ENCODE measurements around the gene ELP2.
"Not testable (repeated sequence)": the region's sequence is repeated elsewhere in the genome, so short reads cannot be mapped to it uniquely, and the experiment has no call there.

ELP2 gene

DNA sequence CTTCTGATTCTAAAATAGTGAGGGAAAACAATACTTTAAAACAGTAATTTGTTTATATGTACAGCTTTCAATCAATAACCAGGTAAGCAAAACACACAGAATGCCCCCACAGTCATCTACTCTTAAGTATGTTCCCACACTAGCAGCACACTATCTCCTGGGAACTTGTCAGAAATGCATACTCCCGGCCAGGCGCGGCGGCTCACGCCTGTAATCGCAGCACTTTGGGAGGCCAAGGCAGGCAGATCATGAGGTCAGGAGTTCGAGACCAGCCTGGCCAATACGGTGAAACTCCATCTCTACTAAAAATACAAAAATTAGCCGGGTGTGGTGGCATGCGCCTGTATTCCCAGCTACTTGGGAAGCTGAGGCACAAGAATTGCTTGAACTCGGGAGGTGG is 12.9 kb upstream of the ELP2 start:
- DNase-seq (ENCODE audit: low read depth, low spot score) = not testable (repeated sequence)

DNA sequence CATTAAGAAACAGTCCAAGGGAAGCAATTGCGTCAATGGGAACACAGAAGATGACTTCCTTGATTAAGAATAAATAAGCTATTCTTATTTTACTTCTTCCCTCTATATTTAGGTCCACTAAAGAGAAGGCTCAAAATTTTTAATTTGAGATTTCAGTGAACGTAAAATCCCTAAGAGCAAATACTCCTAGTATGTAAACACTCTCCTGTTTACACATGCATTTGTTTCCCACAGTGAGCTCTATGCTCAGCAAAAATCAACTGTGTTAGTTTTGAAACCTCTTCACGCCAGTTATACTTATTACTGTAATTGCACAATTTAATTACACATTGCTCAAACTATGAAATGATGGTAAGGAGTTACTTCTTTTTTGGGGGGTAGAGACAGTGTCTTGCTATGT is 9.4 kb upstream of the ELP2 start:
- no peak for DNase-seq (ENCODE audit: low read depth, low spot score)
- H3K4me3 ChIP-seq (ENCODE audit: low read length) = no peak overlapping the region

More for the DNA sequence above, 12.9 kb upstream of the ELP2 start:
- not testable (repeated sequence) for H3K4me3 ChIP-seq (ENCODE audit: low read length)

- no peak overlapping the region for H3K4me3 ChIP-seq (ENCODE audit: low read length)
- DNase-seq (ENCODE audit: low read depth, low spot score) = no peak
These were observed 4.9 kb upstream of the ELP2 start for GRCh38 chr18:36124841-36125240.

GRCh38 chr18:36126668-36127067 is 3.0 kb upstream of the ELP2 start:
- H3K4me3 ChIP-seq (ENCODE audit: low read length) = no peak overlapping the region
- DNase-seq (ENCODE audit: low read depth, low spot score) = no peak

DNA sequence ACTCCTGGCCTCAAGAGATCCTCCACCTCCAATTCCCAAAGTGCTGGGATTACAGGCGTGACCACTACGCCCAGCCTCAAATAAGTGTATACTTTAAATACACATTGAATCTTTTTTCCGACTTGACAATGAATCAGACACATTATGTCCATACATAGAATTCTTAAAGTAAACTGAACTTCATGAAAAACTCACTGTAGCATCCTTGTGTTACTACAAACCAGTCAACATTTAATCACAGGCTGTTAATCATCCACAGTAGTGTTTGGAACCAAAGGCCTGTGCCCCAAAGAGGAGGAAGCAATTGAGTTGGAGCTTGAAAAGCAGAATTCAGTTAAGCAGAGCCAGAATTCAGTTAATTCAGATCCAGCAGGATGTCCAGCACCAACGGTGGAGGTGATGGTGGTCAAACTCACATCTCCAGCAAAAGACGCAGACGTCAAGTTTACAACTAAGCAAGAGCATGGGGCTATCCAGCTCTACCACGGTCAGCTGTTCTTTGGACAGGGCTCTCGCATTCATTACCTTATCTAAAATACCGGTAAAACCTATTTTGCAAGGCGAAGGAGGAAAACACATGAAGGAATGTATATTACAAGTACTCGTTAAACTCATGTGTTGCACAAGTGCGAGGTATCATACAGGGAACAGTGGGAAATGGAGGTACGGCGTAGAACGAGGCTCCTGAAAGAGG is 1.7 kb upstream of the ELP2 start:
- H3K4me3 ChIP-seq (ENCODE audit: low read length) = peak overlapping the region; percentile 99
- DNase-seq (ENCODE audit: low read depth, low spot score) = no peak

- DNase-seq (ENCODE audit: low read depth, low spot score) = no peak
- H3K4me3 ChIP-seq (ENCODE audit: low read length) = peak overlapping the region; percentile 99
These were observed 1.2 kb upstream of the ELP2 start for GRCh38 chr18:36128530-36128870.

DNA sequence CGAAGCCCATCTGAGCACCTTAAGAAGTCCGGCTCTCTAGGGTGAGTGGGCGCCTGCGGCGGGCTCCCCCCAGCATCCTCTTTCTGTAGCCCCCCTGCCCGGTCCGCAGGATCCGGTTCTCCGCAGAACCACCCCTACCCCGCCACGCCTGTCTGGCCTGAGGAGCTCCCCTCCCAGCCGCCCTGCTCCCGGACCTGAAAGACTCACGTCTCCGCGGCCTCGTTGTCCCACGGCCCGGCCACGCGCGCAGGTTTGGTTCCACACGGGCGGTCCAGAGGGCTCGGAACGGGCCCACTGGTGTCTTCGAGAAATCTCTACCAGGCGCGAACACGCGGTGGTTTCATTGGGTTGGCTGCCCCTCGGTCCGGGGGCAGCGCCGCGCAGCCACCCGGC is 796 bp upstream of the ELP2 start:
- DNase-seq (ENCODE audit: low read depth, low spot score) = no peak
- H3K4me3 ChIP-seq (ENCODE audit: low read length) = peak overlapping the region; percentile 99

DNA sequence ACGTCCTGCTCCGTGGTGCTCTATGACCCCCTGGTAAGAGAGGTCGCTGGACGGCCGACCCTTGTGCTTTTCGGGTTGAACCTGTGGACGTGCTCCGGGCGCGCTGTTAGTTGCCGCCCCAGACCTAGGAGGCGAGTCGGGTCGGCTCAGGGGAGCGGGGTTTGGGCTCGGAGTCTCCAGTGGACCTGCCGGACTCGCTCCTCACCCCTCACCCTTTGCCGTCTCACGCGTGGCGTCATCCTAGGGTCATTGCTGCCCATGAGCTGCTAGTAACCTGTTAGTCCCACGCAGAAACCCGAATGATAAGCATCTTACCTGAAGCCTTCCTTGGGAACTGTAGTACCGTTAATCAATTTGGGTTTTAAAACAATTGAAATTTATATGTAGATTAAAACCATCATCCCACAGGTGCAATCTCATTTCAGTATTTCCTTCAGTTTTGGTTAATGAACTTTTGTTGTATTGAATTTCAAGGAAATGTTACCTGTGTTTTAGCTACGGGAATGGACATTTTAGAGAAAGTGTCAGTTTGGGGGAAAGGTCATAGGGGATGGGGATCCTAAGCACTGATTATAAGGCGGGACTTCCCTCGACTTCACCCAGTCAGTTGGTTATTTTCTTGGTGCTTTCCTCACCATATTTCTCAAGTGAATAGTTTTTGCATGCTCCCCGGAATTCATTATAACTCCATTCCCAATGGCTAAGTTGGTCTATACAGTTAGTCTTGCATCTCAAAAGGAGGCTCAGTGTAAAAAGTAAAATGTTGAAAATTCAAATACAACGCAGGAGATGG is 536 bp downstream of the ELP2 start:
- DNase-seq (ENCODE audit: low read depth, low spot score) = no peak
- H3K4me3 ChIP-seq (ENCODE audit: low read length) = peak overlapping the region; percentile 99

DNA sequence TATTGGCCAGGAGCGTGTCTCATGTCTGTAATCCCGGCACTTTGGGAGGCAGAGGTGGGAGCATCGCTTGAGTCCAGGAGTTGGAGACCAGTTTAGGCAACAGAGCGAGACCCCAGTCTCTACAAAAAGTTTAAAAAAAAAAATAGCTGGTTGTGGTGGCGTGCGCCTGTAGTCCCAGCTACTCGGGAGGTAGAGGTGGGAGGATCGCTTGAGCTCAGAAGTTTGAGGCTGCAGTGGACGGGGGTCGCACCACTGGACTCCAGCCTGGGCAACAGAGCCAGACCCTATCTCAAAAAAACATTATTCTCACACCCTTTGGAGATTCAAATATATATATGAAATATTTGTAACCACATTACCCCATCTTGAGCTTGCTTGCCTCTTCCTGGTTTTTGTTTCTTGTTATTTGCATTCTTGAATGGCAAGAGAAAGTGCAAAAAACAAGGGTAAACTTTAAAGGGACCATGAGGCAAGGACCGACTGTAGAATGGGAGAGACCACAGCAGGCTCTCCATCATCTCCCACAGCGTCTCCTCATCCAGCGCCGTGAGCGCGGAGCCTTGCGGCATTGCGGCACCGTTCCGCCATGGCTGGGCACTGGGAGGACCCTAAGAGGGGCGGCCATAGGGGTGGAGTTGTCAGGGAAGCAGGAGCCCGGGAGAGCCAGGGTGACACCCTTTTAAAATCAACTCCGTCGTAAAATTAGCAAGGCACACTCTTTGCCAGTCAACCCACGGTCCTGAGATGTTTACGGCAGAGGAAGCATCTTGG is 1.4 kb downstream of the ELP2 start:
- no peak for DNase-seq (ENCODE audit: low read depth, low spot score)
- peak overlapping the region; percentile 99 for H3K4me3 ChIP-seq (ENCODE audit: low read length)

- no peak overlapping the region for H3K4me3 ChIP-seq (ENCODE audit: low read length)
- no peak for DNase-seq (ENCODE audit: low read depth, low spot score)
These were observed 2.2 kb downstream of the ELP2 start for GRCh38 chr18:36131692-36132483.

- peak; percentile 52 for DNase-seq (ENCODE audit: low read depth, low spot score)
- no peak overlapping the region for H3K4me3 ChIP-seq (ENCODE audit: low read length)
These were observed 3.1 kb downstream of the ELP2 start for GRCh38 chr18:36132756-36133155.

- DNase-seq (ENCODE audit: low read depth, low spot score) = no peak
- no peak overlapping the region for H3K4me3 ChIP-seq (ENCODE audit: low read length)
These were observed 5.6 kb downstream of the ELP2 start for GRCh38 chr18:36135264-36135663.

GRCh38 chr18:36139245-36139644 is 9.5 kb downstream of the ELP2 start:
- H3K4me3 ChIP-seq (ENCODE audit: low read length) = no peak overlapping the region
- DNase-seq (ENCODE audit: low read depth, low spot score) = no peak

- no peak overlapping the region for H3K4me3 ChIP-seq (ENCODE audit: low read length)
- DNase-seq (ENCODE audit: low read depth, low spot score) = no peak
These were observed 11.9 kb downstream of the ELP2 start for GRCh38 chr18:36141576-36141975.

DNA sequence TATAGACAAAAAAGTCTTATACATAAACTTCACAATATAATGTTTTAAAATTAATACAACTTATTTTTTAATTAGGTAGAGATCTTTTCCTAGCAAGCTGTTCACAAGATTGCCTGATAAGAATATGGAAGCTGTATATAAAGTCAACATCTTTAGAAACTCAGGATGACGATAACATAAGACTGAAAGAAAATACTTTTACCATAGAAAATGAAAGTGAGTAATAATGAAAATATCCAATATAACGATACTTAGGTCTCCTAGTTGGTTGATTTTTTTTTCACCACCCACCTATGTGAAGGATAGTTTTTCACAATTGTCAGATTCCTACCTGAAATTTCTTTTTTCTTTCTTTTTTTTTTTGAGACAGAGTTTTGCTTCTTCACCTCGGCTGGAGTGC is 13.1 kb downstream of the ELP2 start:
- DNase-seq (ENCODE audit: low read depth, low spot score) = no peak
- H3K4me3 ChIP-seq (ENCODE audit: low read length) = no peak overlapping the region

DNA sequence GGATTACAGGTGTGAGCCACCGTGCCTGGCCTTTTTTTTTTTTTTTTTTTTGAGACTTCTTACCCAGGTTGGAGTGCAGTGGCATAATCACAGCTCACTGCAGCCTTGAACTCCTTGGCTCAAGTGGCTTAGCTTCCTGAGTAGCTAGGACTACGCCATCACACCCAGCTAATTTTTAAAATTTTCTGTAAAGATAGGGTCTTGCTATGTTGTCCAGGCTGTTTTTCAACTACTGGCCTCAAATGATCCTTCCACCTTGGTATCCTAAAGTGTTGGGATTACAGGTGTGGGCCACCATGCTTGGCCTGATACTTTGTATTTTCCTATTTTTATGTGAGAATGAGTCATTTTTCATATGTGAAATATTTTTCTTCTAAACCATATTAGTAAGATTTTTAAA is 13.7 kb downstream of the ELP2 start:
- DNase-seq (ENCODE audit: low read depth, low spot score) = no peak

DNA sequence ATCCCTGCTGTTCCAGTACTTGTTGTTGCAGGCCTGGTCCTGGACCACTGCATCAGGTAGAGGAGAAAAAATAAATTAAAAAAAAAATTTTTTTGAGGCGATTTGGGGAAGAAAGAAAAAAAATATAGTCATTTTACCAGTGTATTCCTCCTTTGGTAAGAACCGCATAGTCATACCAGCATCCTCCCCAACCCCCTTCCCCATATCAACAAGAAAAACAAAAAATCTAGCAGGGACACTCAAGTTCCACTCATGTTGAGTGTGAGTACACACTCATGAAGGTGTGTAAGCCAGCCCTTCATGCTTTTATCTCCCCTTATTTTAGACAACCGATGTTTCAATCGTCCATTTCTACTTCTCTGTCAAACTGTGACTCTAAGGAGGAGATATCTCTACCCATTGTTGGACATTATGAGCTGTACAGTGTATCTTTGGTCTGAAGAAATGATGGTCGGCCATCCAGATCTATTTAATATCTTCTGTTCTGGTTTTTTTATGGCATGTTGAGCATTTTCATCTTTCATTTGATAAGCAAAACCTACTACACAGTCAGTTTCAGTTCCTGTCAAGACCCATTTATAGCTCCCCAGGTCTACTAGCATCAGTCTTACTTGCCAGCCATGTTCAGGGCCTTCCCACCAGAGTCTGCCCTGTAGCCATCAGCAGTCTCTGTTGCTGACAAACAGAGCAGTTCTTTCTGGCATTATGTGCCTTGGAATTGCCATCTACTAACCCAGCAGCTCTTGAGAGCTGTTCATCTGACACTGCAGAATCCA is 20.0 kb downstream of the ELP2 start:
- no peak overlapping the region for H3K4me3 ChIP-seq (ENCODE audit: low read length)
- DNase-seq (ENCODE audit: low read depth, low spot score) = no peak

More for the DNA sequence above, 13.7 kb downstream of the ELP2 start:
- H3K4me3 ChIP-seq (ENCODE audit: low read length) = no peak overlapping the region

DNA sequence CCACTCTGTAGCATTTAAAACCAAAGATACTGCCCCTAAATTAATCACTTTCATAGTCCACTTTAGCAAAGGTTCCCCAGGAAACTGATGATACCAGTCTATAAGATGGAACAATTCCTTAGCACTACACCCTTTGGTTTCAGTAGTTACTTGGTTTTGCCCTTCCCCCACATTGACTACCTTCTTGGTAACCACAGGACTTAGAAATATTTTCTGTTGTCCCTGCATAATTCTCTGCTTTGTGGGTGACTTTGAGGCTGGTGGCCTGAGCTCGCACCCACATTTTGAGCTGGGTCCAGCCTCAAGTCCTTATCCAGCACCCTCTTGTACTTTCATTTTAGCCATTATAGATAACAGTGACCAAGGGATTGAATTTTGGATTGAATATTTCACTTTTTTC is 23.1 kb downstream of the ELP2 start:
- H3K4me3 ChIP-seq (ENCODE audit: low read length) = no peak overlapping the region
- DNase-seq (ENCODE audit: low read depth, low spot score) = no peak

- no peak for DNase-seq (ENCODE audit: low read depth, low spot score)
- no peak overlapping the region for H3K4me3 ChIP-seq (ENCODE audit: low read length)
These were observed 23.5 kb downstream of the ELP2 start for GRCh38 chr18:36153203-36153602.

Data from Jurkat, Clone E6-1 (cell line).